GM12874 (cell line): Measurements from ENCODE around the gene NUFIP2.

Source experiments
- CTCF ChIP-seq: IDR thresholded peaks from 2 replicates; pipeline ENCODE4 v1.5.1; 2011; ENCODE audit warnings: low read depth, mild to moderate bottlenecking, control low read depth, low read length, moderate library complexity; ENCODE audit not compliant: insufficient read depth

The NUFIP2 gene

DNA sequence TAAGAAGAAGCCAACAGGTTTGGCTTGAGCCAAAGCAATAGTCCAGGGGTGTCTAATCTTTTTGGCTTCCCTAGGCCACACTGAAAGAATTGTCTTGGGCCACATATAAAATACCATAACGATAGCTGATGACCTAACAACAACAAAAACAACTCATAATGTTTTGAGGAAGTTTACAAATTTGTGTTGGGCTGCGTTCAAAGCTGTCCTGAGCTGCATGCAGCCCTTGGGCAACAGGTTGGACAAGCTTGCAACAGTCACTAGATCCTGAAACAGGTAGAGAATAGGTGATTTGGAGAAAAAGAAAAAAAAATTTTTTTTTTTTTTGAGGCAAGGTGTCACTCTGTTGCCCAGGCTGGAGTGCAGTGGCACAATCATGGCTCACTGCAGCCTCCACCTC lies 42.8 kb downstream of the NUFIP2 start:
- TF ChIP-seq CTCF: no peak

- TF ChIP-seq CTCF: no peak
Measured at GRCh38 chr17:29250666-29251065, 43.3 kb downstream of the NUFIP2 start.

DNA sequence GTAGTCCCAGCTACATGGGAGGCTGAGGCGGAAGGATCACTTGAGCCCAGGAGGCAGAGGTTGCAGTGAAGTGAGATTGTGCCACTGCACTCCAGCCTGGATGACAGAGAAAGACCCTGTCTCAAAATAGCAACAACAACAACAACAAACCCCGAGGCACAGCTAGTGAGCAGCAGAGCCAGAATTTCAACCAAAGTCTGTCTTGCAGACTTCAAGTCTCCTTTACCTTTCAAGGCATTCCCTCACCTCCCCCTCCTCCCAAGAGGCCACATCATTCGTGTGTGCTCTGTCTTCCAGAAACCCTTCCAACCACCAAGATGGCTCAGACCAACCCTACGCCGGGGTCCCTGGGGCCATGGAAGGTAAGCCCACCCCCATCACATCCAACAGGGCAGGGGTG lies 45.1 kb downstream of the NUFIP2 start:
- TF ChIP-seq CTCF: no peak

DNA sequence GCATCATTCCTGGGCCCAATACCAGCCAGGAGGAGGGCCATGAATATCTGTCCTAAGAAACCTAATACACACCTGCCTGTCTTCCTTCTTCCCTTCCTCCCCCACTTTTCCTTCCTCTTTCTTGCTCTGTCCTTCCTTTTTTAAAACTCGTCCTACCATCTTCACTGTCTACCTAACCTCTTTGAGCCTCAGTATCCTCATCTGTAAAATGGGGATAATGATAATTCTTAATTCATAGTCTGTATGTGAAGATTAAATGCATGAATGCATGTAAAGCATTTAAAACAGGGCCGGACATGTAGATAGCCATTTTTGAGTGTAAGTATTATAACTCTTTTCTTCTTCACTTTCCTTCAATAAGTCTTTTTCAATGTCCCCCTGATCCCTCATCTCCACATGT lies 46.7 kb downstream of the NUFIP2 start:
- no peak for TF ChIP-seq CTCF

DNA sequence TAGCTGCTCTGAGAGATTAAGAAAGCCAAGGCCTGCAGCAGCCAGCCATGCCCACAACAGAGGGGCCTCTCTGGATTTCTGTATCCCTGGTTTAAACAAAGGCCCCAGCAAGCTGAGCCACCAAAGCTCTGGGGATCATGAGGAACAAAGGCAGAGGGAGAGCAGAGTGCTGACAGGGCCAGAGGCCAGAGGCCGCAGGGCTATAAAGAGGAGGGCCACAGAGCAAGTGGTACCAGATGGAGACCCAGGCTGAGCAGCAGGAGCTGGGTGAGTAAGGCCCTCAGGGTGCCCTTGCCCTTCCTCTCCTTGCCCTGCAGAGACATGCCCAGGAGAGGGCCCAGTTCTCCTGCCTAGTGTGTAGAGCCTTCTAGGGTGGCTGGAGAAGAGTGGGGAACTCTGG lies 47.3 kb downstream of the NUFIP2 start, which contains the start of gene CRYBA1:
Gene CRYBA1, plus strand, starts transcription at position 232 of the 400 bp plus-strand sequence. Its CDS starts 5 bp downstream, at position 237.
- TF ChIP-seq CTCF: no peak

- TF ChIP-seq CTCF: no peak
Measured at GRCh38 chr17:29245401-29245800, 48.5 kb downstream of the NUFIP2 start.

- TF ChIP-seq CTCF: peak; percentile 56; the same call in 1 of the 2 replicates
Measured at GRCh38 chr17:29243792-29244191, 50.2 kb downstream of the NUFIP2 start.

DNA sequence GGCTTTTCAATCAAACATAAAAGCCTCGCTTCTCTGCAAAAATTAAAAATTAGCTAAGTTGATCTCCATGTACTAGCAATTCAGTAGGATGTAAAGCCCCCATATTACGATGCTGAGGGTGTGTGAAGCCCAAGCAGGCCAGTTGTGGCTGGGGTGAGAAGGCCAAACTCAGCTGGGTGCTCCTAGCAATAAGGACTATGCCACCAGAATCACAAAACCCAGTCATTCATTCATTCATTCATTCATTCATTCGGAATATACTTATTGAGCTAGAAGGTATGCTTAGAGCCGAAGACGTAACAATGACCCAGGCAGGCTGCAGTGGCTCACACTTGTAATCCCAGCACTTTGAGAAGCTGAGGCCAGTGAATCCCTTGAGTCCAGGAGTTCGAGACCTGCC lies 51.2 kb downstream of the NUFIP2 start:
- no peak for TF ChIP-seq CTCF
